Lower leg skin (tissue), 4 donors: ENCODE measurements around the gene NBEAL1. TPM values are rescaled to one million over a fixed set of nuclear protein-coding genes. Genes with fewer than 3 reads are reported as not detected.
"Not testable (repeated sequence)": the region's sequence is repeated elsewhere in the genome, so short reads cannot be mapped to it uniquely, and the experiment has no call there.

ENCODE experiments used
- DNase-seq, 2 donors: peaks; one replicate each; pipeline ENCODE4 v3.0.0-alpha.2; 2019; ENCODE audit warnings: low spot score in 2 of 2
- H3K4me3 ChIP-seq: fragments of 200-600 bp; sonication (generic); 2 replicates; pipeline ENCODE4 v1.5.1; 2017; ENCODE audit warnings: mild to moderate bottlenecking, low read depth; ENCODE audit not compliant: poor library complexity, severe bottlenecking
- CTCF ChIP-seq, 3 donors: fragments of 450-650 bp; IDR thresholded peaks; one replicate each; pipeline ENCODE4 v1.5.1; 2016; ENCODE audit warnings: antibody characterized with exemption in 3 of 3, mild to moderate bottlenecking in 3 of 3, moderate library complexity in 2 of 3
- POLR2A ChIP-seq, 2 donors: fragments of 450-650 bp; IDR thresholded peaks; one replicate each; pipeline ENCODE4 v1.6.1; 2016 to 2017; ENCODE audit warnings: antibody characterized with exemption in 2 of 2, mild to moderate bottlenecking in 1 of 2, moderate library complexity in 1 of 2
- WGBS, 2 donors: methylation state at CpG; one replicate each; pipeline ENCODE4 v1.1.5; 2018; 5-methylcytosine and 5-hydroxymethylcytosine counted together
- intact Hi-C: fragments of 100-400 bp; cut with DNase I; formaldehyde crosslinking; loops from one replicate; pipeline ENCODE4 v1.15.0; 2023; ENCODE audit warnings: low total_unique reads
- total RNA-seq, 4 donors: library from RNA; depleted of rRNA; stranded (reverse); fragments of >200 nt; gene quantifications; one replicate each; pipeline ENCODE4 v1.1.0, GENCODE V29; 2016

NBEAL1 gene
- total RNA-seq, 4 donors from 2014 or later = 17.2 to 26.5 (median 21.6) TPM

- no peak overlapping the region for H3K4me3 ChIP-seq
- no peak for TF ChIP-seq POLR2A (IDR thresholded peaks at IDR 0.05)
- TF ChIP-seq CTCF (IDR thresholded peaks at IDR 0.05) = no peak
- 73 to 79% methylated on average over 1 of the region's 1 CpG for WGBS, 2 donors
- no peak for DNase-seq
- intact Hi-C loops = no loop called here
Observed at GRCh38 chr2:203097735-203098134, 83.1 kb downstream of the NBEAL1 start.

GRCh38 chr2:203102357-203102756 lies 87.7 kb downstream of the NBEAL1 start:
- H3K4me3 ChIP-seq, intact Hi-C loops, DNase-seq: not testable (repeated sequence)
- 75 to 76% methylated on average over 1 of the region's 1 CpG for WGBS, 2 donors

GRCh38 chr2:203104273-203104672 lies 89.6 kb downstream of the NBEAL1 start:
- intact Hi-C loops = no loop called here
- TF ChIP-seq CTCF (IDR thresholded peaks at IDR 0.05) (no peak), POLR2A (IDR thresholded peaks at IDR 0.05) (no peak)
- H3K4me3 ChIP-seq = no peak overlapping the region
- DNase-seq = no peak

- no peak for DNase-seq
- no peak overlapping the region for H3K4me3 ChIP-seq
- intact Hi-C loops = no loop called here
- no peak for TF ChIP-seq CTCF (IDR thresholded peaks at IDR 0.05)
- TF ChIP-seq POLR2A (IDR thresholded peaks at IDR 0.05) = no peak
Observed at GRCh38 chr2:203105996-203106395, 91.3 kb downstream of the NBEAL1 start.

- 71 to 74% methylated on average over 4 of the region's 4 CpGs for WGBS, 2 donors
- H3K4me3 ChIP-seq, intact Hi-C loops, DNase-seq: not testable (repeated sequence)
Observed at GRCh38 chr2:203110496-203110895, 95.8 kb downstream of the NBEAL1 start.

- no peak for TF ChIP-seq CTCF (IDR thresholded peaks at IDR 0.05)
- TF ChIP-seq POLR2A (IDR thresholded peaks at IDR 0.05) = no peak
- WGBS, 2 donors = 96% methylated on average over 2 of the region's 2 CpGs
- H3K4me3 ChIP-seq = no peak overlapping the region
- no peak for DNase-seq
- intact Hi-C loops = no loop called here
Observed at GRCh38 chr2:203112342-203112741, 97.7 kb downstream of the NBEAL1 start.

- H3K4me3 ChIP-seq, intact Hi-C loops, DNase-seq: not testable (repeated sequence)
- WGBS, 2 donors = 95 to 96% methylated on average over 7 of the region's 7 CpGs
Observed at GRCh38 chr2:203115201-203115700, 100.6 kb downstream of the NBEAL1 start.
